Measurements from ENCODE around the gene ZMIZ1. TPM values are rescaled to one million over a fixed set of nuclear protein-coding genes. Genes with fewer than 3 reads are reported as not detected.

The ZMIZ1 gene
- total and polyA plus RNA-seq, 4 donors = 43.0 to 178 (median 107) TPM

DNA sequence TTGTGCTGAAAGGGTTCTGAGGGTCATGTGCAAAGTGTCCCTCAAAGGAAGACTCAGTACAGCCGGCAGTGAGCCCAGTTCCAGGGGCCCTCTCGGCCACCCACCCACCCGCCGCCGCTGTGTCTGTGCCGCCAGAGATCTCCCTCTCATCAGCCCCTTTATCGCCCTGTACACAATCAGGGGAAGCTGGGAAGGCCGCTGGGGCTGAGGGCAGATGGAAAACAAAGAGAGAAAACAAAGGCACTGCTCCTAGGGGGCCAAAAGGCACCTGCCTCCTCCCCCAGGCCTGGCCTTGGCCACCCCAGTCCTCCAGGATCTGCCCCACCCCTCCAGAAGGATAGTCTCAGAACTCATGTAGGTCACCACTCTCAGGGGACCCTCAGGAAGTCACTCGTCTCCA lies 67.0 kb downstream of the ZMIZ1 start:
- H3K9me3 ChIP-seq (ENCODE audit: control insufficient read depth, insufficient read depth, low read length) = no peaks in the 10 kb centered on the region
- H3K27ac ChIP-seq (ENCODE audit: low read depth, low read length) = no peak overlapping the region
- H3K36me3 ChIP-seq (ENCODE audit: control insufficient read depth, insufficient read depth, low read length) = peaks cover 56% of the 10 kb centered on the region
- peaks cover 74% of the 10 kb centered on the region for H3K4me1 ChIP-seq (ENCODE audit: control insufficient read depth, insufficient read depth, low read length)
- WGBS (ENCODE audit: insufficient coverage) = no CpG with 5 or more reads among the region's 9 CpGs
- no peak overlapping the region for H3K4me3 ChIP-seq (ENCODE audit: low read depth, low read length)
- DNase-seq (ENCODE audit: low read depth in 4 of 6, low spot score in 6 of 6) = no peak
- H3K27me3 ChIP-seq (ENCODE audit: control insufficient read depth, insufficient read depth, low read length) = no peaks in the 10 kb centered on the region

DNA sequence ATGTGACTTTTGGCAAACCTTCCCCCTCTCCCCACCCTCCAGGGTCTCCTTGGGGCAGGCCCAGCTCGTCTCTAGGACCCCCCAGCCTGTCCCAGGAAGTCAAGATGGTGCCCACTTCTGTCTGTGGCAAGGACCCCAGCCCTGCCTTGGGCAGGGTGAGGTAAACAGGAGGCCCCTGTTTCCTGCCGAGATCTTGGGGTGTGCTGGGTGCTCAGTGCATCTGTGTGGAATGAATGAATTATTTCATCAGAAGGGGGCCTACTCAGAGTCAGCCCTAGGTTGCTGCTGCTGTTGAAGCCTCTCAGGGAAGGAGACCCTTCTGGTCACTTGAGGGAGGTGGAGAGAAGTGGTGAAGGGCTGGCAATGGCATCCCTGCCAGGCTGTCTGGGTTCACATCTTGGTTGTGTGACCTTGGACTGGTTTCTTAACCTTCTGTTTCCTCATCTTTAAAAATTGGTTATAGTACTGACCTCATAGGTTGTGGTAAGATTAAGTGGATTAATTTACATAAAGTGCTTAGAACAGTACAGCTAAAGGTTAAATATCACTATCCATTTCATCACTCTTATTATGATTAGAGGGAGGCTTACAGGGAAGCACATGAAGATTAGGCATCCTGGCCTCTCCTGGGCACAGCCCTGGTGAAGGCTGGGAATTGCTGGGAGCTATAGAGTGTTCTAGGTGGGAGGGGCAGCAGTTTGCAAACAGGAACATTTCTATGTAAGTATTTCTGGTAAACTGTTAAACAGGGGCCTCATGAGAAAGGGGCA lies 67.7 kb downstream of the ZMIZ1 start:
- H3K27me3 ChIP-seq (ENCODE audit: control insufficient read depth, insufficient read depth, low read length) = no peaks in the 10 kb centered on the region
- WGBS (ENCODE audit: insufficient coverage) = 43% methylated on average over 1 of the region's 2 CpGs
- no peak for DNase-seq (ENCODE audit: low read depth in 4 of 6, low spot score in 6 of 6)
- peaks cover 72% of the 10 kb centered on the region for H3K4me1 ChIP-seq (ENCODE audit: control insufficient read depth, insufficient read depth, low read length)
- H3K36me3 ChIP-seq (ENCODE audit: control insufficient read depth, insufficient read depth, low read length) = peaks cover 57% of the 10 kb centered on the region
- no peak overlapping the region for H3K4me3 ChIP-seq (ENCODE audit: low read depth, low read length)
- H3K9me3 ChIP-seq (ENCODE audit: control insufficient read depth, insufficient read depth, low read length) = no peaks in the 10 kb centered on the region
- H3K27ac ChIP-seq (ENCODE audit: low read depth, low read length) = no peak overlapping the region

DNA sequence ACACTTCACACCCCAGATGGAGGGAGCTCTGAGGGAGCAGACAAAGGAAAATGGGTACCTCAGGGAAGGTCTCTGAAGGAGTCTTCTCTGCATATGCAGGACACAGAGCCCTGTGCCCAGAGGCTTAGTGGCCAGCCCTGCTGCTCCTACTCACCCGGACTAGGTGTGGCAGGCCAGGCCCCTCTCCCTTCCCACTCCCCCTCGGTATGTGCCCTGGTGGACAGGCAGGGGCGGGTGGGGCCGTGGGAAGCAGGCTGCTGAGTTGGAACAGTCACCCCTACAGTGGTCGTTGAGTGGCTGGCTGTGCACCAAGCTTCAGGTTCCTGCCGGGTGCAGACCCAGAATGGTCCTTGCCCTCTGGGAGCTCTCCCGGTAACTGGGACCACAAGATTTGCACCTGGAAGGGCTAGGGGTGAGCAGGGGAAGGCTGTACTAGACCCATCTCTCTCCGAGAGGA lies 68.6 kb downstream of the ZMIZ1 start:
- Histone ChIP-seq H3K27ac (ENCODE audit: low read depth, low read length) (peak overlapping the region; percentile 63), H3K36me3 (ENCODE audit: control insufficient read depth, insufficient read depth, low read length) (peaks cover 60% of the 10 kb centered on the region), H3K27me3 (ENCODE audit: control insufficient read depth, insufficient read depth, low read length) (no peaks in the 10 kb centered on the region), H3K9me3 (ENCODE audit: control insufficient read depth, insufficient read depth, low read length) (no peaks in the 10 kb centered on the region), H3K4me3 (ENCODE audit: low read depth, low read length) (no peak overlapping the region), H3K4me1 (ENCODE audit: control insufficient read depth, insufficient read depth, low read length) (peaks cover 73% of the 10 kb centered on the region)
- no peak for DNase-seq (ENCODE audit: low read depth in 4 of 6, low spot score in 6 of 6)
- WGBS (ENCODE audit: insufficient coverage) = 44% methylated on average over 5 of the region's 8 CpGs

DNA sequence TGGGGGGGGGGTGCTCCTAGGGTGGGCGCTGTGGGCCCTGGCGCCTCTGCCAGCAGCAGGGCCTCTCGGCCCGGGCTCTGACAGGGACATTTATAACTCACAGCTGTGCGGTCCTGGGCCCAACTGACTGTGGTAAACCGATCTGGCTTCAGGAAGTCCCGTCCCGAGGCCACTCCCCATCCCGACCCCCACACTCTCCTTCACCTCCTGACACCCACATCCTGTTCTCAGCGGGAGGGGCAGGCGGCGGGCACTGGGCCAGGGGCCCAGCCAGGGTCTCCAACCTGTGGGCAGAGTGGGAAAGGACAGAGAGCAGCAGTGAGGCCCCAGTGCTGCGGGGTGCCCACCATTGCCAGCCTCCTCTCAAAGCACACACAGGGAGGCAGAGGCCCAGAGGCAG lies 69.1 kb downstream of the ZMIZ1 start:
- peaks cover 73% of the 10 kb centered on the region for H3K4me1 ChIP-seq (ENCODE audit: control insufficient read depth, insufficient read depth, low read length)
- H3K36me3 ChIP-seq (ENCODE audit: control insufficient read depth, insufficient read depth, low read length) = peaks cover 60% of the 10 kb centered on the region
- H3K4me3 ChIP-seq (ENCODE audit: low read depth, low read length) = no peak overlapping the region
- DNase-seq (ENCODE audit: low read depth in 4 of 6, low spot score in 6 of 6) = no peak
- no peaks in the 10 kb centered on the region for H3K9me3 ChIP-seq (ENCODE audit: control insufficient read depth, insufficient read depth, low read length)
- peak overlapping the region; percentile 63 for H3K27ac ChIP-seq (ENCODE audit: low read depth, low read length)
- 21% methylated on average over 7 of the region's 13 CpGs for WGBS (ENCODE audit: insufficient coverage)
- no peaks in the 10 kb centered on the region for H3K27me3 ChIP-seq (ENCODE audit: control insufficient read depth, insufficient read depth, low read length)

DNA sequence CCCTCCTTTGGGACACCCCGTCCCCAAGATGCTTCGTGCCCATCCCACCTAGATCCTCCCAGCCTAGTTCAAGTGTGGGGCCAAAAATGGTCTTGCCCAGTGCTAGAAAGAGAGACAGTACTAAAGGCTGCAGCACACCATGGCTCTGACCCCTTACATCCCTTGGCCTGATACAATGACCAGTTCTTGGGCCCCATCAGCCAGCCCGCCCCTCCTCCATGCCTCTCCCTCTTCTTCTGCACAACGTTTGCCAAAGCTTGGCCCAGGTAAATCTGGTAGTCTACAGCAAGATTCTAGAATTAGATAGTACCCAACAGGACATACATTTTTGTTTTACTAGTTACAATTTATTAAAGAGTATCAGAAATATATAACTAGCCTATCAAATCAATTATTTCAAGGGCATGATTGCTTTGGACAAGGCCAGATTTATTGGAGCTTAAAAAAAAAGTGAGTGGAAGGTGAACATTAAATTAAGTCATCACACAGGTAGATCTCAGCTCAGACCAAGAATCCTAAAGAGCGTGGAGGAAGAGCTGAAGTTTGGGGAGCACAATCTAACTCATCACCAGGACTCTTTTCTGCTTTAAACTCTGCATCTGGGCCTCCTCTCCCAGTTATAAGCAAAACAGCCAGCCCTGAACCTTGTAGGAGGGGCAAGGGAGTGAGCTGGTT lies 69.8 kb downstream of the ZMIZ1 start:
- Histone ChIP-seq H3K4me3 (ENCODE audit: low read depth, low read length) (no peak overlapping the region), H3K27me3 (ENCODE audit: control insufficient read depth, insufficient read depth, low read length) (no peaks in the 10 kb centered on the region), H3K9me3 (ENCODE audit: control insufficient read depth, insufficient read depth, low read length) (no peaks in the 10 kb centered on the region), H3K36me3 (ENCODE audit: control insufficient read depth, insufficient read depth, low read length) (peaks cover 62% of the 10 kb centered on the region), H3K27ac (ENCODE audit: low read depth, low read length) (peak overlapping the region; percentile 63), H3K4me1 (ENCODE audit: control insufficient read depth, insufficient read depth, low read length) (peaks cover 77% of the 10 kb centered on the region)
- no peak for DNase-seq (ENCODE audit: low read depth in 4 of 6, low spot score in 6 of 6)
- WGBS (ENCODE audit: insufficient coverage) = 92% methylated on average over 2 of the region's 5 CpGs

DNA sequence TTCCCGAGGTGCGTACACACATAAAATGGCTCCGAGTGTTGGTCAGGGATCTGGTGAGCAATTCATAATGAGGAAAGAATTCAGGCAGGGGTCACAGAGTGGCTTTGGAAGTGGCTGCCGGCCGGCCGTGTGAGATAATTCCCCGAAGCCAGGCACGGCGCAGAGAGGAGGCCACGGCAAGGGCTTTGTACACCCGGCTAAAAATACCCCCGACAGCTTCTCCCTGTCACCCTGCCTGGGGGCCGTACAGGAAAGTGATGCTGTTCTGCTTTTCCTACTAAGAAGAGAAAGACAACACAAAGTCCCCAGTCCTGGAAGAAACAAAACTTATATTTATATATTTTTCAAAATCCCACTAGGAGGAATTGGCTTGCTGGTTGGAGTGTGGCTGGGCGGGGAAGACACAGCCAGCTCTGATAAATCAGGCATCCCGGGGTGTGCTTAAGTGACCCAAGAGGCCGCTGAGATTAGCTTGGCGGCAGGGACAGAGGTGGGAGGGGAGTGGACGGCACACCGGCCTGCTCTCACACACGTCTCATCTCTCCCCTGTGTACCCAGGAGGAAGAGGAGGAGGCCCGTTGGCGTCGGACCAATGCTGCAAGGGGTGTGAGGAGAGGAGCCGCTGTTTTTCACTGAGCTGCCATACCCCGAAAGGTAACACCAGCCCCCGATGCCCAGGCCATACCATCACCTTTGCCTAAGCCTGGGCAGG lies 70.5 kb downstream of the ZMIZ1 start:
- peak overlapping the region; percentile 29 for H3K27ac ChIP-seq (ENCODE audit: low read depth, low read length)
- peak in 1 of 6 donors; percentile 41 for DNase-seq (ENCODE audit: low read depth in 4 of 6, low spot score in 6 of 6)

DNA sequence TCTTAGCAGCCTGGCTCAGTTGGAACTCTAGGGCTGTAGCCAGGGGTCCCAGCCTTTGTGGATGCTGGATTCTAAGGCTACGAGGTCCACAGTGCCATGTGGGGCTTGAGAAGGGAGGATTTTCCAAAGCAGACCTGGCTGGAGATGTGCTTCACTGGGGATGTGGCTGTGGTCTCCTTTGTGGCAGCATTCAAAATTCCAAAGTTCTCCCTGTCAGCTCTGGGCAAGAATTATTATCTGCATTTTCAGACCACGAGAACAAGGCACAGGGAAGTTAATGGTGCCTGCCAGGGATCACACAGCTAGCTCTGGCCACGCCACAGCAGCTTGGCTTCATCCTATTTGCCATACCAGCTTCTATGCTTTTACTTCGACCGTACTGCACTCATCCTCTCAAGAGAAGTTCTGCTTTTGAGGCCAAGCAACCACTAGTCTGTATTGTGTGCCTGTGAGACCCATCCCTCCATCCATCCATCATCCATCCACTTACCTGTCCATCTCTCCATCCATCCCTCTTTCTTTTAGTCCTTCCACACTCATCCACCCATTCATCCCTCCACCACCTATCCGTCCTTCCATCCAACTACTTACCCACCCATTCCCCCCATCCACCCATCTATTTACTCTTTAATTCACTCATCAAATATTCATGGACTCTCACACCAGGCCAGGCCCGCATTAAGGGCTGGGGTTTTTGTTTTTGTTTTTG lies 71.5 kb downstream of the ZMIZ1 start:
- no peak overlapping the region for H3K4me3 ChIP-seq (ENCODE audit: low read depth, low read length)
- no peak for DNase-seq (ENCODE audit: low read depth in 4 of 6, low spot score in 6 of 6)
- H3K9me3 ChIP-seq (ENCODE audit: control insufficient read depth, insufficient read depth, low read length) = no peaks in the 10 kb centered on the region
- 88% methylated on average over 6 of the region's 7 CpGs for WGBS (ENCODE audit: insufficient coverage)
- H3K4me1 ChIP-seq (ENCODE audit: control insufficient read depth, insufficient read depth, low read length) = peaks cover 88% of the 10 kb centered on the region
- no peaks in the 10 kb centered on the region for H3K27me3 ChIP-seq (ENCODE audit: control insufficient read depth, insufficient read depth, low read length)
- peaks cover 69% of the 10 kb centered on the region for H3K36me3 ChIP-seq (ENCODE audit: control insufficient read depth, insufficient read depth, low read length)
- H3K27ac ChIP-seq (ENCODE audit: low read depth, low read length) = no peak overlapping the region

More for the DNA sequence above, 70.5 kb downstream of the ZMIZ1 start:
- Histone ChIP-seq H3K4me3 (ENCODE audit: low read depth, low read length) (no peak overlapping the region), H3K4me1 (ENCODE audit: control insufficient read depth, insufficient read depth, low read length) (peaks cover 83% of the 10 kb centered on the region), H3K36me3 (ENCODE audit: control insufficient read depth, insufficient read depth, low read length) (peaks cover 66% of the 10 kb centered on the region), H3K27me3 (ENCODE audit: control insufficient read depth, insufficient read depth, low read length) (no peaks in the 10 kb centered on the region), H3K9me3 (ENCODE audit: control insufficient read depth, insufficient read depth, low read length) (no peaks in the 10 kb centered on the region)
- whole genome bisulfite sequencing (ENCODE audit: insufficient coverage) = 29% methylated on average over 14 of the region's 26 CpGs

DNA sequence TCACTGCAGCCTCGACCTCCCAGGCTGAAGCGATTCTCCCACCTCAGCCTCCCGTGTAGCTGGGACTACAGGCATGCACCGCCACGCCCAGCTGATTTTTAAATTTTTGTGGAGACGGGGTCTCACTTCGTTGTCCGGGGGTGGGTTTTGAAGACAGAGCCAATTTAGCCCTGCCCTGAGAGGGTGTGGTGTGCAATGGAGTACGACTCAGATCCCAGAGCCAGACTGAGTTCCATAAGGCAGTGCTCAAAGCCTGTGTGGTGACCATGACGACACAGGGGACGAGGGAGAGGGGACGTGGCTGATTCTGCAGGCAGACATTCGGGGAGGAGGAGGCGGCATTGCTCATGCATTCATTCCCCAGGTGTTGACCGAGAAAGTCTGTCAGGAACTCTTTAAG lies 72.1 kb downstream of the ZMIZ1 start:
- Histone ChIP-seq H3K9me3 (ENCODE audit: control insufficient read depth, insufficient read depth, low read length) (no peaks in the 10 kb centered on the region), H3K4me3 (ENCODE audit: low read depth, low read length) (no peak overlapping the region), H3K27ac (ENCODE audit: low read depth, low read length) (no peak overlapping the region), H3K36me3 (ENCODE audit: control insufficient read depth, insufficient read depth, low read length) (peaks cover 65% of the 10 kb centered on the region), H3K4me1 (ENCODE audit: control insufficient read depth, insufficient read depth, low read length) (peaks cover 88% of the 10 kb centered on the region), H3K27me3 (ENCODE audit: control insufficient read depth, insufficient read depth, low read length) (no peaks in the 10 kb centered on the region)
- no peak for DNase-seq (ENCODE audit: low read depth in 4 of 6, low spot score in 6 of 6)
- 56% methylated on average over 13 of the region's 15 CpGs for WGBS (ENCODE audit: insufficient coverage)

DNA sequence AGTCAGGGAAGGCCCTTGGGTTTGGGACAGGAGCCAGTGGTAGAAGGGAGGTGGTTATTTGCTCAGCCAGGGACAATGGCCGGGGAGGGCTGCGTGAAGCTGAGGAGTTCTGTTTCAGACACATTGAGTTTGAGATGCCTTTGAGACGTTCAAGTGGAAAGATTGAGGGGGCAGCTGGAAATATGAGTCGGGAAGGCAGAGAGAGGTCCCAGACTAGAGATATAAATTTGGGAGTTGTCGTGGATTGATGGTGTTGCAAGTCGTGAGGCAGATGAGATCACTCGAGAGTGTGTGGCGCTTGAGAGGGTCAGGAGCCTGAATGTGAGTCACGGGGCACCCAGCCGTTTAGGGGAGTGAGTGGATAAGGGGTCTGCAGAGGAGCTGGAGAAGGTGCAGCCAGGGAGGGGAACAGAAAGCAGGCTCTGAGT lies 73.3 kb downstream of the ZMIZ1 start:
- WGBS (ENCODE audit: insufficient coverage) = 51% methylated on average over 10 of the region's 10 CpGs
- Histone ChIP-seq H3K27me3 (ENCODE audit: control insufficient read depth, insufficient read depth, low read length) (no peaks in the 10 kb centered on the region), H3K36me3 (ENCODE audit: control insufficient read depth, insufficient read depth, low read length) (peaks cover 69% of the 10 kb centered on the region), H3K4me1 (ENCODE audit: control insufficient read depth, insufficient read depth, low read length) (peaks cover 92% of the 10 kb centered on the region), H3K27ac (ENCODE audit: low read depth, low read length) (no peak overlapping the region), H3K4me3 (ENCODE audit: low read depth, low read length) (no peak overlapping the region), H3K9me3 (ENCODE audit: control insufficient read depth, insufficient read depth, low read length) (no peaks in the 10 kb centered on the region)
- DNase-seq (ENCODE audit: low read depth in 4 of 6, low spot score in 6 of 6) = no peak
